ACC112 (cell line): ENCODE results near the gene ATP6V0E2.

ENCODE experiments used
- H2AFZ ChIP-seq: fragments of 200-600 bp; sonication (generic); one replicate; pipeline ENCODE4 v1.6.0; 2017; ENCODE audit warnings: antibody characterized with exemption, low read length; ENCODE audit not compliant: unreplicated experiment
- H3K27ac ChIP-seq: fragments of 200-600 bp; sonication (generic); 2 replicates; pipeline ENCODE4 v1.5.1; 2014; ENCODE audit warnings: low read depth, mild to moderate bottlenecking, antibody characterized with exemption, low read length, moderate library complexity
- H3K27me3 ChIP-seq: fragments of 200-600 bp; sonication (generic); 2 replicates; pipeline ENCODE4 v1.6.1; 2014; ENCODE audit warnings: mild to moderate bottlenecking, antibody characterized with exemption, low read length, moderate library complexity, mixed read lengths; ENCODE audit not compliant: insufficient read depth
- H3K36me3 ChIP-seq: fragments of 200-600 bp; sonication (generic); 2 replicates; pipeline ENCODE4 v1.6.1; 2016; ENCODE audit warnings: mild to moderate bottlenecking, antibody characterized with exemption, low read length, moderate library complexity, mixed read lengths; ENCODE audit not compliant: insufficient read depth
- H3K4me1 ChIP-seq: fragments of 200-600 bp; sonication (generic); one replicate; pipeline ENCODE4 v1.6.1; 2016; ENCODE audit warnings: low read length, mixed read lengths; ENCODE audit not compliant: insufficient read depth, unreplicated experiment, control insufficient read depth
- H3K4me3 ChIP-seq: fragments of 200-600 bp; sonication (generic); 2 replicates; pipeline ENCODE4 v1.5.1; 2014; ENCODE audit warnings: mild to moderate bottlenecking, low read depth, low read length
- H3K79me2 ChIP-seq: fragments of 200-600 bp; sonication (generic); one replicate; pipeline ENCODE4 v1.6.0; 2016; ENCODE audit warnings: low read length; ENCODE audit not compliant: control insufficient read depth, unreplicated experiment, insufficient read depth

The ATP6V0E2 gene

GRCh38 chr7:149854611-149855360 is 19.0 kb upstream of the ATP6V0E2 start:
- Histone ChIP-seq H3K36me3 (no peaks in the 10 kb centered on the region), H2AFZ (no peak overlapping the region), H3K4me3 (no peak overlapping the region), H3K27ac (no peak overlapping the region), H3K79me2 (no peaks in the 10 kb centered on the region), H3K4me1 (peaks cover 12% of the 10 kb centered on the region), H3K27me3 (no peaks in the 10 kb centered on the region)

GRCh38 chr7:149855361-149856305 is 18.1 kb upstream of the ATP6V0E2 start:
- no peaks in the 10 kb centered on the region for H3K36me3 ChIP-seq
- no peaks in the 10 kb centered on the region for H3K27me3 ChIP-seq
- H3K4me3 ChIP-seq, result no peak overlapping the region
- H2AFZ ChIP-seq, result no peak overlapping the region
- H3K79me2 ChIP-seq, result no peaks in the 10 kb centered on the region
- no peak overlapping the region for H3K27ac ChIP-seq
- H3K4me1 ChIP-seq, result peaks cover 12% of the 10 kb centered on the region

- Histone ChIP-seq H3K36me3 (no peaks in the 10 kb centered on the region; the same call in 1 of the 2 replicates), H3K27ac (no peak overlapping the region), H3K27me3 (no peaks in the 10 kb centered on the region), H2AFZ (no peak overlapping the region), H3K4me1 (peaks cover 12% of the 10 kb centered on the region), H3K4me3 (no peak overlapping the region), H3K79me2 (no peaks in the 10 kb centered on the region)
Measured at GRCh38 chr7:149856583-149856982, 17.2 kb upstream of the ATP6V0E2 start.

GRCh38 chr7:149859369-149859768 is 14.4 kb upstream of the ATP6V0E2 start:
- Histone ChIP-seq H3K27ac (no peak overlapping the region), H3K4me3 (no peak overlapping the region), H2AFZ (no peak overlapping the region), H3K79me2 (no peaks in the 10 kb centered on the region), H3K4me1 (peaks cover 12% of the 10 kb centered on the region), H3K36me3 (no peaks in the 10 kb centered on the region; the same call in 1 of the 2 replicates), H3K27me3 (no peaks in the 10 kb centered on the region)

- Histone ChIP-seq H3K36me3 (no peaks in the 10 kb centered on the region; the same call in 1 of the 2 replicates), H3K4me1 (peaks cover 10% of the 10 kb centered on the region), H3K79me2 (no peaks in the 10 kb centered on the region), H3K27ac (no peak overlapping the region), H2AFZ (no peak overlapping the region), H3K4me3 (no peak overlapping the region), H3K27me3 (no peaks in the 10 kb centered on the region)
Measured at GRCh38 chr7:149859876-149860275, 13.9 kb upstream of the ATP6V0E2 start.

- Histone ChIP-seq H3K4me3 (no peak overlapping the region), H2AFZ (no peak overlapping the region), H3K4me1 (no peaks in the 10 kb centered on the region), H3K27me3 (no peaks in the 10 kb centered on the region), H3K79me2 (no peaks in the 10 kb centered on the region), H3K36me3 (no peaks in the 10 kb centered on the region; the same call in 1 of the 2 replicates), H3K27ac (no peak overlapping the region)
Measured at GRCh38 chr7:149860821-149861727, 12.7 kb upstream of the ATP6V0E2 start.

GRCh38 chr7:149861728-149862045 is 12.1 kb upstream of the ATP6V0E2 start:
- H3K4me3 ChIP-seq, result no peak overlapping the region
- no peaks in the 10 kb centered on the region for H3K27me3 ChIP-seq
- no peaks in the 10 kb centered on the region for H3K79me2 ChIP-seq
- H3K36me3 ChIP-seq, result no peaks in the 10 kb centered on the region; the same call in 1 of the 2 replicates
- H3K27ac ChIP-seq, result no peak overlapping the region
- no peak overlapping the region for H2AFZ ChIP-seq
- no peaks in the 10 kb centered on the region for H3K4me1 ChIP-seq

- H3K79me2 ChIP-seq, result no peaks in the 10 kb centered on the region
- H3K27me3 ChIP-seq, result no peaks in the 10 kb centered on the region
- H2AFZ ChIP-seq, result no peak overlapping the region
- no peak overlapping the region for H3K4me3 ChIP-seq
- H3K27ac ChIP-seq, result no peak overlapping the region
- H3K36me3 ChIP-seq, result no peaks in the 10 kb centered on the region; the same call in 1 of the 2 replicates
- no peaks in the 10 kb centered on the region for H3K4me1 ChIP-seq
Measured at GRCh38 chr7:149862156-149862555, 11.6 kb upstream of the ATP6V0E2 start.

- Histone ChIP-seq H3K4me3 (no peak overlapping the region), H3K36me3 (no peaks in the 10 kb centered on the region; the same call in 1 of the 2 replicates), H3K79me2 (no peaks in the 10 kb centered on the region), H2AFZ (no peak overlapping the region), H3K4me1 (no peaks in the 10 kb centered on the region), H3K27me3 (no peaks in the 10 kb centered on the region), H3K27ac (no peak overlapping the region)
Measured at GRCh38 chr7:149863500-149863899, 10.3 kb upstream of the ATP6V0E2 start.

- Histone ChIP-seq H3K36me3 (no peaks in the 10 kb centered on the region; the same call in 1 of the 2 replicates), H3K79me2 (no peaks in the 10 kb centered on the region), H2AFZ (no peak overlapping the region), H3K27me3 (no peaks in the 10 kb centered on the region), H3K4me1 (no peaks in the 10 kb centered on the region), H3K4me3 (no peak overlapping the region), H3K27ac (no peak overlapping the region)
Measured at GRCh38 chr7:149864023-149864422, 9.7 kb upstream of the ATP6V0E2 start.
